Caco-2 (cell line): ENCODE results near the gene TNNT1. TPM values are rescaled to one million over a fixed set of nuclear protein-coding genes. Genes with fewer than 3 reads are reported as not detected.
A peak's percentile ranks its signal among the peaks of the same experiment; 100 is the strongest.

Experiments
- BruUV-seq: library from RNA; stranded (reverse); fragments of 400-500 nt; replicated peaks from 2 replicates; lab custom pipeline; 2021; lab: Mats Ljungman, UMichigan
- CTCF ChIA-PET: fragments of 300-600 bp; sonication (Branson Sonifier 250); formaldehyde crosslinking; loops from one replicate; lab custom pipeline; 2022; ENCODE audit warnings: antibody characterized with exemption; lab: Charles Lee
- POLR2A ChIA-PET: fragments of 300-600 bp; sonication (Branson Sonifier 250); formaldehyde crosslinking; loops from one replicate; lab custom pipeline; 2022; ENCODE audit warnings: antibody characterized with exemption; lab: Charles Lee
- DNase-seq, 2 experiments: peaks; one replicate each; pipeline versions ENCODE4 v3.0.0 to v3.0.0-alpha.2; 2020 to 2022
- H3K27me3 ChIP-seq: replicated peaks from 2 replicates; pipeline ENCODE4 v1.6.0; 2011; ENCODE audit warnings: low read length; ENCODE audit not compliant: control insufficient read depth, insufficient read depth
- H3K36me3 ChIP-seq: 2 replicates; pipeline ENCODE4 v1.5.1; 2011; ENCODE audit warnings: low read length; ENCODE audit not compliant: control insufficient read depth, insufficient read depth
- H3K4me1 ChIP-seq: fragments of 250-450 bp; sonication (Bioruptor Pico); 2 replicates; pipeline ENCODE4 v1.5.1; 2020; ENCODE audit warnings: mild to moderate bottlenecking
- H3K4me3 ChIP-seq: 2 replicates; pipeline ENCODE4 v1.5.1; 2011; ENCODE audit warnings: low read depth, mild to moderate bottlenecking, control low read depth, low read length
- H3K9me3 ChIP-seq: fragments of 250-450 bp; sonication (Bioruptor Pico); 2 replicates; pipeline ENCODE4 v1.5.1; 2020; ENCODE audit warnings: mild to moderate bottlenecking, moderate library complexity
- H3K27ac Mint-ChIP-seq: one replicate; pipeline ENCODE4 v1.8.0; 2022; ENCODE audit warnings: mixed read lengths; ENCODE audit not compliant: unreplicated experiment
- H3K27me3 Mint-ChIP-seq: one replicate; pipeline ENCODE4 v1.8.0; 2022; ENCODE audit warnings: mixed read lengths; ENCODE audit not compliant: insufficient read depth, unreplicated experiment
- H3K36me3 Mint-ChIP-seq: one replicate; pipeline ENCODE4 v1.8.0; 2022; ENCODE audit warnings: mild to moderate bottlenecking, mixed read lengths; ENCODE audit not compliant: insufficient read depth, unreplicated experiment
- H3K4me1 Mint-ChIP-seq: one replicate; pipeline ENCODE4 v1.8.0; 2022; ENCODE audit warnings: low read depth, mixed read lengths; ENCODE audit not compliant: unreplicated experiment
- H3K4me3 Mint-ChIP-seq: one replicate; pipeline ENCODE4 v1.8.0; 2022; ENCODE audit warnings: mild to moderate bottlenecking, moderate library complexity, mixed read lengths; ENCODE audit not compliant: unreplicated experiment
- H3K9me3 Mint-ChIP-seq: one replicate; pipeline ENCODE4 v1.8.0; 2022; ENCODE audit warnings: mixed read lengths; ENCODE audit not compliant: unreplicated experiment
- CTCF ChIP-seq, 2 experiments: fragments of 200-600 bp in 1 of 2; IDR thresholded peaks; 1 replicate in 1 of 2; 2 replicates in 1 of 2; pipeline versions ENCODE4 v1.5.1 to v1.8.0; 2011 to 2022; ENCODE audit warnings: antibody characterized with exemption in 1 of 2, control low read depth in 1 of 2, inconsistent platforms in 1 of 2, low read depth in 1 of 2, low read length in 1 of 2, mild to moderate bottlenecking in 1 of 2, moderate library complexity in 1 of 2; ENCODE audit not compliant: insufficient read depth in 1 of 2, severe bottlenecking in 1 of 2, unreplicated experiment in 1 of 2
- intact Hi-C: fragments of 100-400 bp; cut with micrococcal nuclease; formaldehyde crosslinking; loops from one replicate; pipeline ENCODE4 v1.10.0; 2022; ENCODE audit not compliant: unreplicated experiment
- total RNA-seq: library from RNA; stranded (reverse); gene quantifications from 2 replicates; pipeline ENCODE4 v1.2.3, GENCODE V29; 2022

The TNNT1 gene
- total RNA-seq, 1 experiment from 2014 or later, result 18.0 TPM

- Mint-ChIP-seq H3K4me3 (no peak overlapping the region), H3K9me3 (no peaks in the 10 kb centered on the region), H3K27me3 (no peaks in the 10 kb centered on the region), H3K27ac (no peak overlapping the region), H3K4me1 (no peaks in the 10 kb centered on the region), H3K36me3 (no peaks in the 10 kb centered on the region)
- CTCF ChIA-PET, result no interaction called here
- BruUV-seq, result no TSS peak
- no peak for DNase-seq
- 0 out of 2 replicates have a peak, but pooled peaks cover 3% of the 10 kb centered on the region for H3K4me1 ChIP-seq
- H3K4me3 ChIP-seq, result no peak overlapping the region
- H3K9me3 ChIP-seq, result no peaks in the 10 kb centered on the region
- H3K27me3 ChIP-seq, result no peaks in the 10 kb centered on the region
- POLR2A ChIA-PET, result interaction anchor here (0.6 kb wide), 1 partner anchor 58 kb away, joined by 10 read pairs; no protein-coding TSS in a partner anchor
- no peaks in the 10 kb centered on the region for H3K36me3 ChIP-seq
- intact Hi-C loops, result no loop called here
- no peak for TF ChIP-seq CTCF (IDR thresholded peaks at IDR 0.05; ENCODE audit: insufficient read depth in 1 of 2, low read depth in 1 of 2, low read length in 1 of 2, severe bottlenecking in 1 of 2, unreplicated experiment in 1 of 2)
Observed at GRCh38 chr19:55134736-55135135, 14.3 kb downstream of the TNNT1 start.

- Histone ChIP-seq H3K9me3 (no peaks in the 10 kb centered on the region), H3K4me3 (no peak overlapping the region), H3K36me3 (no peaks in the 10 kb centered on the region), H3K4me1 (0 out of 2 replicates have a peak, but pooled peaks cover 3% of the 10 kb centered on the region), H3K27me3 (no peaks in the 10 kb centered on the region)
- no peaks in the 10 kb centered on the region for H3K36me3 Mint-ChIP-seq
- H3K27me3 Mint-ChIP-seq, result no peaks in the 10 kb centered on the region
- TF ChIP-seq CTCF (IDR thresholded peaks at IDR 0.05; ENCODE audit: insufficient read depth in 1 of 2, low read depth in 1 of 2, low read length in 1 of 2, severe bottlenecking in 1 of 2, unreplicated experiment in 1 of 2), result no peak
- no TSS peak for BruUV-seq
- peak in 1 of 2 experiments; percentile 19 for DNase-seq
- POLR2A ChIA-PET, result no interaction called here
- intact Hi-C loops, result loop anchor here (2.0 kb wide), 1 partner anchor 45 kb away; no protein-coding TSS in a partner anchor
- CTCF ChIA-PET, result interaction anchor here (1.4 kb wide), 1 partner anchor 45 kb away, joined by 16 read pairs; no protein-coding TSS in a partner anchor
- peak overlapping the region; percentile 29 for H3K27ac Mint-ChIP-seq
- no peak overlapping the region for H3K4me3 Mint-ChIP-seq
- no peaks in the 10 kb centered on the region for H3K9me3 Mint-ChIP-seq
- H3K4me1 Mint-ChIP-seq, result no peaks in the 10 kb centered on the region
Observed at GRCh38 chr19:55133639-55134444, 15.2 kb downstream of the TNNT1 start.

- H3K4me1 ChIP-seq, result 0 out of 2 replicates have a peak, but pooled peaks cover 3% of the 10 kb centered on the region
- H3K4me3 Mint-ChIP-seq, result no peak overlapping the region
- H3K4me1 Mint-ChIP-seq, result no peaks in the 10 kb centered on the region
- ChIA-PET POLR2A (interaction anchor here (0.6 kb wide), 1 partner anchor 252 kb away, joined by 3 read pairs; no protein-coding TSS in a partner anchor), CTCF (interaction anchor here (0.7 to 1.6 kb wide), 7 partner anchors 11 to 251 kb away, joined by 3 to 16 read pairs (median 3); partner anchors contain the start of gene RDH13)
- TF ChIP-seq CTCF (IDR thresholded peaks at IDR 0.05; ENCODE audit: insufficient read depth in 1 of 2, low read depth in 1 of 2, low read length in 1 of 2, severe bottlenecking in 1 of 2, unreplicated experiment in 1 of 2), result peak; percentile 38 to 41
- no peak overlapping the region for H3K4me3 ChIP-seq
- H3K27me3 Mint-ChIP-seq, result no peaks in the 10 kb centered on the region
- intact Hi-C loops, result loop anchor here (2.0 kb wide), 1 partner anchor 44 kb away; no protein-coding TSS in a partner anchor
- no peaks in the 10 kb centered on the region for H3K36me3 Mint-ChIP-seq
- H3K9me3 Mint-ChIP-seq, result no peaks in the 10 kb centered on the region
- peak in 1 of 2 experiments; percentile 38 for DNase-seq
- BruUV-seq, result no TSS peak
- no peaks in the 10 kb centered on the region for H3K36me3 ChIP-seq
- H3K9me3 ChIP-seq, result no peaks in the 10 kb centered on the region
- H3K27ac Mint-ChIP-seq, result no peak overlapping the region
- H3K27me3 ChIP-seq, result no peaks in the 10 kb centered on the region
Observed at GRCh38 chr19:55132453-55133129, 16.4 kb downstream of the TNNT1 start.
